Liver (tissue), 9 donors: ENCODE measurements around the gene RARB. TPM values are rescaled to one million over a fixed set of nuclear protein-coding genes. Genes with fewer than 3 reads are reported as not detected.

ENCODE experiments used
- DNase-seq: peaks from one replicate; pipeline ENCODE4 v3.0.0-alpha.2; 2017; ENCODE audit warnings: low spot score
- H3K27ac ChIP-seq, 2 donors: one replicate each; pipeline ENCODE4 v1.7.0; 2013; ENCODE audit warnings: inconsistent platforms in 2 of 2, low read length in 2 of 2, control low read depth in 1 of 2, low read depth in 1 of 2, mild to moderate bottlenecking in 1 of 2
- H3K27me3 ChIP-seq, 4 donors: one replicate each; pipeline versions ENCODE4 v1.6.1 to v1.7.0; 2013; ENCODE audit warnings: low read length in 3 of 4, inconsistent platforms in 1 of 4, mild to moderate bottlenecking in 1 of 4, moderate library complexity in 1 of 4; ENCODE audit not compliant: control insufficient read depth in 4 of 4, insufficient read depth in 4 of 4
- H3K36me3 ChIP-seq, 4 donors: one replicate each; pipeline versions ENCODE4 v1.6.1 to v1.7.0; 2013; ENCODE audit warnings: low read length in 3 of 4, mild to moderate bottlenecking in 3 of 4, low read depth in 1 of 4, moderate library complexity in 1 of 4; ENCODE audit not compliant: control insufficient read depth in 4 of 4, insufficient read depth in 3 of 4
- H3K4me1 ChIP-seq, 4 donors: one replicate each; pipeline versions ENCODE4 v1.6.1 to v1.7.0; 2013; ENCODE audit warnings: low read length in 3 of 4, mild to moderate bottlenecking in 3 of 4, moderate library complexity in 1 of 4; ENCODE audit not compliant: control insufficient read depth in 4 of 4, insufficient read depth in 4 of 4
- H3K4me3 ChIP-seq, 3 donors: one replicate each; pipeline versions ENCODE4 v1.6.1 to v1.7.0; 2013; ENCODE audit warnings: low read length in 3 of 3, control low read depth in 1 of 3, low read depth in 1 of 3, mild to moderate bottlenecking in 1 of 3
- H3K9ac ChIP-seq, 2 donors: one replicate each; pipeline ENCODE4 v1.7.0; 2013; ENCODE audit warnings: low read length in 2 of 2, mild to moderate bottlenecking in 2 of 2, moderate library complexity in 2 of 2, control low read depth in 1 of 2, low read depth in 1 of 2
- H3K9me3 ChIP-seq, 4 donors: one replicate each; pipeline versions ENCODE4 v1.6.1 to v1.7.0; 2013; ENCODE audit warnings: low read length in 3 of 4; ENCODE audit not compliant: control insufficient read depth in 4 of 4
- ATF3 ChIP-seq: IDR thresholded peaks from 2 replicates; pipeline ENCODE4 v1.6.1; 2016; ENCODE audit warnings: antibody characterized with exemption
- CTCF ChIP-seq: fragments of 150-350 bp; IDR thresholded peaks from 2 replicates; pipeline ENCODE4 v1.5.1; 2017; ENCODE audit warnings: improper control_type of control experiment, low read depth, low read length; ENCODE audit not compliant: missing input control
- EGR1 ChIP-seq, 2 donors: IDR thresholded peaks; 2 replicates each; pipeline ENCODE4 v1.6.1; 2016 to 2018; ENCODE audit warnings: antibody characterized with exemption in 2 of 2, low read depth in 2 of 2
- FOXA1 ChIP-seq: IDR thresholded peaks from 2 replicates; pipeline ENCODE4 v1.6.1; 2016; ENCODE audit warnings: antibody characterized with exemption
- FOXA2 ChIP-seq: IDR thresholded peaks from 2 replicates; pipeline ENCODE4 v1.6.1; 2016; ENCODE audit warnings: antibody characterized with exemption
- GABPA ChIP-seq, 2 donors: IDR thresholded peaks in 1 of 2; conservative IDR thresholded peaks in 1 of 2; 2 replicates each; pipeline ENCODE4 v1.6.1; 2016; ENCODE audit warnings: antibody characterized with exemption in 2 of 2, mild to moderate bottlenecking in 1 of 2, moderate library complexity in 1 of 2
- HNF4A ChIP-seq, 2 donors: conservative IDR thresholded peaks; 2 replicates each; pipeline ENCODE4 v1.6.1; 2016; ENCODE audit warnings: antibody characterized with exemption in 2 of 2, mild to moderate bottlenecking in 2 of 2
- HNF4G ChIP-seq: IDR thresholded peaks from 2 replicates; pipeline ENCODE4 v1.6.1; 2016; ENCODE audit warnings: antibody characterized with exemption
- JUND ChIP-seq, 2 donors: IDR thresholded peaks; 2 replicates each; pipeline ENCODE4 v1.6.1; 2016; ENCODE audit warnings: antibody characterized with exemption in 2 of 2
- MAX ChIP-seq: IDR thresholded peaks from 2 replicates; pipeline ENCODE4 v1.6.1; 2016; ENCODE audit warnings: antibody characterized with exemption
- NR2F2 ChIP-seq: IDR thresholded peaks from 2 replicates; pipeline ENCODE4 v1.6.1; 2016; ENCODE audit warnings: antibody characterized with exemption
- RAD21 ChIP-seq, 2 donors: IDR thresholded peaks; 2 replicates each; pipeline ENCODE4 v1.6.1; 2016; ENCODE audit warnings: antibody characterized with exemption in 2 of 2, mild to moderate bottlenecking in 2 of 2
- REST ChIP-seq: IDR thresholded peaks from 2 replicates; pipeline ENCODE4 v1.6.1; 2016; ENCODE audit warnings: antibody characterized with exemption, mild to moderate bottlenecking
- SP1 ChIP-seq: IDR thresholded peaks from 2 replicates; pipeline ENCODE4 v1.6.1; 2018; ENCODE audit warnings: antibody characterized with exemption, mild to moderate bottlenecking
- TAF1 ChIP-seq: conservative IDR thresholded peaks from 2 replicates; pipeline ENCODE4 v1.6.1; 2016; ENCODE audit warnings: antibody characterized with exemption, mild to moderate bottlenecking
- YY1 ChIP-seq: IDR thresholded peaks from 2 replicates; pipeline ENCODE4 v1.6.1; 2016; ENCODE audit warnings: antibody characterized with exemption, mild to moderate bottlenecking
- WGBS: extraction: QIAGEN DNeasy Blood & Tissue Kit; methylation state at CpG from one replicate; pipeline ENCODE4 v1.1.7; 2013; 5-methylcytosine and 5-hydroxymethylcytosine counted together
- polyA plus RNA-seq, 2 donors: library from polyadenylated mRNA; stranded (reverse) in 1 of 2; unstranded in 1 of 2; fragments of 200-250 nt in 1 of 2; fragments of >200 nt in 1 of 2; fragmentation: Nextera tagmentation in 1 of 2; extraction: Ambion mirVana in 1 of 2; gene quantifications; one replicate each; pipeline versions ENCODE4 v1.2.1 to v1.2.3, GENCODE V29; 2013 to 2015
- total RNA-seq, 2 donors: library from RNA; depleted of rRNA; stranded (reverse); fragments of >200 nt; gene quantifications; one replicate each; pipeline ENCODE4 v1.2.3, GENCODE V29; 2014
- donor health status: healthy.
- donor health status: healthy.
- donor health status: healthy.
- donor health status: healthy.
- donor health status: healthy.

The RARB gene
- total and polyA plus RNA-seq, 4 donors: 2.1 to 3.3 (median 2.3) TPM

GRCh38 chr3:25424614-25425013 is 3.4 kb upstream of the RARB start (continued):
- TF ChIP-seq NR2F2: no peak
- no peak for TF ChIP-seq JUND (IDR thresholded peaks at IDR 0.05)
- no peak for TF ChIP-seq SP1
- TF ChIP-seq TAF1: no peak
- TF ChIP-seq CTCF: no peak

GRCh38 chr3:25426408-25426807 is 1.7 kb upstream of the RARB start:
- H3K36me3 ChIP-seq: no peaks in the 10 kb centered on the region
- H3K27me3 ChIP-seq: no peaks in the 10 kb centered on the region
- no peak overlapping the region for H3K9ac ChIP-seq
- DNase-seq: no peak
- no peak overlapping the region for H3K4me3 ChIP-seq
- 86% methylated on average over 2 of the region's 2 CpGs for WGBS
- H3K4me1 ChIP-seq: peaks cover 3 to 27% (median 19%) of the 10 kb centered on the region in 4 donors
- TF ChIP-seq GABPA (IDR thresholded peaks at IDR 0.05 in 1 of 2, conservative IDR thresholded peaks at IDR 0.05 in 1 of 2): no peak
- H3K27ac ChIP-seq: no peak overlapping the region
- H3K9me3 ChIP-seq: no peaks in the 10 kb centered on the region

- peak overlapping the region; percentile 96 to 99 for H3K27ac ChIP-seq
- DNase-seq: no peak
- TF ChIP-seq REST (no peak), JUND (IDR thresholded peaks at IDR 0.05) (no peak), FOXA1 (no peak), HNF4G (no peak), SP1 (no peak)
Measured at GRCh38 chr3:25427155-25427554, 908 bp upstream of the RARB start.

GRCh38 chr3:25427563-25427941 is 511 bp upstream of the RARB start:
- H3K4me1 ChIP-seq: peaks cover 0 to 19% (median 12%) of the 10 kb centered on the region in 4 donors
- TF ChIP-seq EGR1 (IDR thresholded peaks at IDR 0.05; ENCODE audit: low read depth in 2 of 2) (no peak), MAX (no peak), CTCF (no peak), RAD21 (IDR thresholded peaks at IDR 0.05) (no peak), FOXA2 (no peak), YY1 (no peak), ATF3 (no peak), HNF4A (conservative IDR thresholded peaks at IDR 0.05) (no peak), TAF1 (no peak), HNF4G (no peak), NR2F2 (no peak)

More at GRCh38 chr3:25427155-25427554, 908 bp upstream of the RARB start:
- Histone ChIP-seq H3K36me3 (no peaks in the 10 kb centered on the region), H3K4me1 (peaks cover 2 to 22% (median 14%) of the 10 kb centered on the region in 4 donors), H3K9ac (peak overlapping the region; percentile 42 to 97), H3K9me3 (no peaks in the 10 kb centered on the region), H3K4me3 (peak overlapping the region in 2 of 3 donors; percentile 57 to 90), H3K27me3 (no peaks in the 10 kb centered on the region)
- 54% methylated on average over 2 of the region's 2 CpGs for WGBS

More at GRCh38 chr3:25427563-25427941, 511 bp upstream of the RARB start:
- Histone ChIP-seq H3K27me3 (no peaks in the 10 kb centered on the region), H3K36me3 (no peaks in the 10 kb centered on the region), H3K4me3 (peak overlapping the region; percentile 57 to 90 (median 63)), H3K27ac (peak overlapping the region; percentile 96 to 99), H3K9me3 (no peaks in the 10 kb centered on the region), H3K9ac (peak overlapping the region; percentile 42 to 97)
- no peak for DNase-seq
- WGBS: 1% methylated on average over 13 of the region's 13 CpGs
